Mesenchymal stem cell (in vitro differentiated cells and primary cell): ENCODE data around the gene IL1R1.

Source experiments
- DNase-seq: peaks from one replicate; pipeline ENCODE4 v3.0.0-alpha.2; 2013
- H2AFZ ChIP-seq: one replicate; pipeline ENCODE4 v1.6.1; 2013; ENCODE audit warnings: low read depth, mild to moderate bottlenecking, control low read depth, inconsistent platforms, low read length, moderate library complexity
- H2AK5ac ChIP-seq: 2 replicates; pipeline ENCODE4 v1.6.1; 2013; ENCODE audit warnings: low read length, moderate library complexity, mild to moderate bottlenecking, inconsistent platforms; ENCODE audit not compliant: severe bottlenecking
- H2BK120ac ChIP-seq: one replicate; pipeline ENCODE4 v1.6.1; 2013; ENCODE audit warnings: low read depth, mild to moderate bottlenecking, inconsistent platforms, low read length, moderate library complexity
- H2BK12ac ChIP-seq, 2 experiments: one replicate each; pipeline ENCODE4 v1.6.1; 2013; ENCODE audit warnings: inconsistent platforms in 2 of 2, low read length in 2 of 2, mild to moderate bottlenecking in 2 of 2, moderate library complexity in 2 of 2, control low read depth in 1 of 2
- H2BK15ac ChIP-seq: one replicate; pipeline ENCODE4 v1.6.1; 2013; ENCODE audit warnings: mild to moderate bottlenecking, low read depth, inconsistent platforms; ENCODE audit not compliant: poor library complexity, severe bottlenecking
- H2BK5ac ChIP-seq: 2 replicates; pipeline ENCODE4 v1.6.1; 2013; ENCODE audit warnings: low read depth, mild to moderate bottlenecking, low read length, control low read depth, inconsistent platforms; ENCODE audit not compliant: poor library complexity, severe bottlenecking
- H3K14ac ChIP-seq, 2 experiments: one replicate each; pipeline ENCODE4 v1.6.1; 2013; ENCODE audit warnings: inconsistent platforms in 2 of 2, low read length in 2 of 2, control low read depth in 1 of 2, mild to moderate bottlenecking in 1 of 2, moderate library complexity in 1 of 2
- H3K18ac ChIP-seq, 2 experiments: one replicate each; pipeline ENCODE4 v1.6.1; 2013; ENCODE audit warnings: inconsistent platforms in 2 of 2, low read length in 2 of 2, control low read depth in 1 of 2, low read depth in 1 of 2, mild to moderate bottlenecking in 1 of 2
- H3K23ac ChIP-seq, 2 experiments: one replicate each; pipeline ENCODE4 v1.6.1; 2013; ENCODE audit warnings: inconsistent platforms in 2 of 2, low read length in 2 of 2, mild to moderate bottlenecking in 2 of 2, moderate library complexity in 2 of 2, control low read depth in 1 of 2
- H3K27ac ChIP-seq: 2 replicates; pipeline ENCODE4 v1.5.1; 2013; ENCODE audit warnings: mild to moderate bottlenecking, moderate library complexity, low read length, control low read depth, inconsistent platforms; ENCODE audit not compliant: poor library complexity, severe bottlenecking
- H3K27me3 ChIP-seq, 2 experiments: 2 replicates each; pipeline versions ENCODE4 v1.6.1 to v1.7.0; 2013; ENCODE audit warnings: low read length in 2 of 2, mild to moderate bottlenecking in 2 of 2, moderate library complexity in 2 of 2, control low read depth in 1 of 2, inconsistent platforms in 1 of 2; ENCODE audit not compliant: control insufficient read depth in 1 of 2, insufficient read depth in 1 of 2
- H3K36me3 ChIP-seq, 2 experiments: 2 replicates each; pipeline versions ENCODE4 v1.6.1 to v1.7.0; 2013; ENCODE audit warnings: low read length in 2 of 2, control low read depth in 1 of 2, inconsistent platforms in 1 of 2, low read depth in 1 of 2, mild to moderate bottlenecking in 1 of 2; ENCODE audit not compliant: insufficient read depth in 2 of 2, control insufficient read depth in 1 of 2
- H3K4ac ChIP-seq, 2 experiments: one replicate each; pipeline ENCODE4 v1.6.1; 2013; ENCODE audit warnings: inconsistent platforms in 2 of 2, low read length in 2 of 2, mild to moderate bottlenecking in 2 of 2, moderate library complexity in 2 of 2, control low read depth in 1 of 2, low read depth in 1 of 2
- H3K4me1 ChIP-seq: 2 replicates; pipeline ENCODE4 v1.6.1; 2013; ENCODE audit warnings: low read depth, low read length, control low read depth; ENCODE audit not compliant: control insufficient read depth, insufficient read depth
- H3K4me2 ChIP-seq: 2 replicates; pipeline ENCODE4 v1.6.1; 2013; ENCODE audit warnings: low read length, mild to moderate bottlenecking, inconsistent platforms; ENCODE audit not compliant: poor library complexity, severe bottlenecking
- H3K4me3 ChIP-seq, 2 experiments: 2 replicates each; pipeline versions ENCODE4 v1.5.1 to v1.7.0; 2013; ENCODE audit warnings: low read length in 2 of 2, mild to moderate bottlenecking in 2 of 2, control low read depth in 1 of 2, low read depth in 1 of 2; ENCODE audit not compliant: insufficient read depth in 1 of 2
- H3K79me1 ChIP-seq: replicated peaks from 2 replicates; pipeline ENCODE4 v1.6.1; 2013; ENCODE audit warnings: mild to moderate bottlenecking, control low read depth, low read length, inconsistent platforms; ENCODE audit not compliant: poor library complexity, severe bottlenecking
- H3K9ac ChIP-seq: 2 replicates; pipeline ENCODE4 v1.7.0; 2013; ENCODE audit warnings: mild to moderate bottlenecking, low read length, moderate library complexity
- H3K9me3 ChIP-seq: 2 replicates; pipeline ENCODE4 v1.7.0; 2013; ENCODE audit warnings: mild to moderate bottlenecking, low read length; ENCODE audit not compliant: control insufficient read depth
- H4K8ac ChIP-seq: one replicate; pipeline ENCODE4 v1.6.1; 2013; ENCODE audit warnings: inconsistent platforms, mild to moderate bottlenecking, low read length, moderate library complexity
- H4K91ac ChIP-seq: one replicate; pipeline ENCODE4 v1.6.1; 2013; ENCODE audit warnings: mild to moderate bottlenecking, low read length, inconsistent platforms
- WGBS: methylation state at CpG from one replicate; pipeline ENCODE4 v1.1.7; 2013; ENCODE audit warnings: mixed read lengths; 5-methylcytosine and 5-hydroxymethylcytosine counted together

Gene IL1R1

GRCh38 chr2:102096103-102096502 lies 46.4 kb upstream of the IL1R1 start:
- Histone ChIP-seq H2BK15ac (no peak overlapping the region), H2BK5ac (no peak overlapping the region), H4K8ac (no peak overlapping the region), H2AK5ac (no peak overlapping the region), H4K91ac (no peak overlapping the region), H3K4me1 (peaks cover 3% of the 10 kb centered on the region), H3K27me3 (no peaks in the 10 kb centered on the region), H2BK120ac (no peak overlapping the region), H2AFZ (no peak overlapping the region), H3K36me3 (no peaks in the 10 kb centered on the region), H3K23ac (no peak overlapping the region), H3K79me1 (no peaks in the 10 kb centered on the region), H3K4ac (no peak overlapping the region), H3K27ac (no peak overlapping the region), H3K4me3 (no peak overlapping the region), H3K14ac (no peak overlapping the region), H3K18ac (no peak overlapping the region), H3K9ac (no peak overlapping the region), H3K9me3 (no peaks in the 10 kb centered on the region), H3K4me2 (no peak overlapping the region), H2BK12ac (no peak overlapping the region)
- 71% methylated on average over 3 of the region's 5 CpGs for WGBS
- no peak for DNase-seq

GRCh38 chr2:102098756-102099155 lies 43.8 kb upstream of the IL1R1 start:
- Histone ChIP-seq H3K4ac (no peak overlapping the region), H3K4me3 (no peak overlapping the region), H2BK5ac (no peak overlapping the region), H3K9ac (no peak overlapping the region), H4K91ac (no peak overlapping the region), H4K8ac (no peak overlapping the region), H3K14ac (no peak overlapping the region), H3K4me2 (no peak overlapping the region), H2BK120ac (no peak overlapping the region), H3K79me1 (no peaks in the 10 kb centered on the region), H2AFZ (no peak overlapping the region), H3K9me3 (no peaks in the 10 kb centered on the region), H3K18ac (no peak overlapping the region), H3K4me1 (peaks cover 6% of the 10 kb centered on the region), H3K27ac (no peak overlapping the region), H3K36me3 (no peaks in the 10 kb centered on the region), H2BK15ac (no peak overlapping the region), H2AK5ac (no peak overlapping the region), H3K27me3 (no peaks in the 10 kb centered on the region), H3K23ac (no peak overlapping the region), H2BK12ac (no peak overlapping the region)
- WGBS: 98% methylated on average over 4 of the region's 4 CpGs
- DNase-seq: no peak

GRCh38 chr2:102099536-102100298 lies 42.8 kb upstream of the IL1R1 start:
- Histone ChIP-seq H2AFZ (no peak overlapping the region), H3K4me2 (no peak overlapping the region), H3K27ac (no peak overlapping the region), H4K91ac (peak overlapping the region; percentile 97), H3K18ac (peak overlapping the region; percentile 86 to 96), H3K27me3 (no peaks in the 10 kb centered on the region), H3K36me3 (no peaks in the 10 kb centered on the region), H3K79me1 (no peaks in the 10 kb centered on the region), H3K9ac (no peak overlapping the region), H3K4me3 (no peak overlapping the region), H3K14ac (peak overlapping the region in 1 of 2 experiments; percentile 0), H2BK15ac (peak overlapping the region; percentile 6), H2BK5ac (no peak overlapping the region), H2BK12ac (peak overlapping the region; percentile 93 to 96), H3K23ac (no peak overlapping the region), H2AK5ac (no peak overlapping the region), H2BK120ac (peak overlapping the region; percentile 84), H3K9me3 (no peaks in the 10 kb centered on the region), H4K8ac (peak overlapping the region; percentile 97), H3K4me1 (peaks cover 13% of the 10 kb centered on the region), H3K4ac (peak overlapping the region; percentile 50 to 97)
- 92% methylated on average over 6 of the region's 7 CpGs for WGBS
- no peak for DNase-seq

- Histone ChIP-seq H3K36me3 (no peaks in the 10 kb centered on the region), H3K14ac (no peak overlapping the region), H3K23ac (no peak overlapping the region), H3K27ac (no peak overlapping the region), H4K91ac (peak overlapping the region; percentile 97), H3K4me3 (no peak overlapping the region), H3K27me3 (no peaks in the 10 kb centered on the region), H3K9ac (no peak overlapping the region), H3K4me2 (no peak overlapping the region), H3K4ac (peak overlapping the region in 1 of 2 experiments; percentile 50), H2BK15ac (no peak overlapping the region), H4K8ac (peak overlapping the region; percentile 97), H3K9me3 (no peaks in the 10 kb centered on the region), H2BK5ac (no peak overlapping the region), H2BK12ac (peak overlapping the region; percentile 88 to 93), H2BK120ac (peak overlapping the region; percentile 84), H3K4me1 (peaks cover 13% of the 10 kb centered on the region), H3K18ac (peak overlapping the region; percentile 86 to 96), H2AFZ (no peak overlapping the region), H2AK5ac (no peak overlapping the region), H3K79me1 (no peaks in the 10 kb centered on the region)
- WGBS: 11% methylated on average over 5 of the region's 5 CpGs
- peak; percentile 94 for DNase-seq
Observed at GRCh38 chr2:102100371-102101096, 42.0 kb upstream of the IL1R1 start.
